ENCODE measurements around the gene UBAC1.

UBAC1 gene

GRCh38 chr9:135993765-135994500, 32.8 kb upstream of the UBAC1 start:
- no peak for ATAC-seq

DNA sequence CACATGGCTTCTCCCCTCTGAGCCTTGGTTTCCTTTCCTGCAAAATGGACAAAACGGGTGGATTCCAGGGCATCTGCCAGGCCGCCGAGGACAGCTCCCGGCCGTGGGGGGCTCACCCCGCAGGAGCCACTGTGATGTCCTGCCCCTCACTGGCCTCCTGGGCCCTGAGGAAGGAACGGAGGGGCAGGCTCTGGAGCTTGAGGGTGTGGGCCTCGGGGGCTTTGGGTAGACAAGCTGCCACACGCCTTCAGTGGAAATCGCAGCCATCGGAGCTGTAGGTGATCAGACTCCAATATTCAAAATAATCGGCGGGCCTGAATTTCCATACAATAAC, 32.2 kb upstream of the UBAC1 start:
- ATAC-seq, result no peak

- ATAC-seq, result peak; percentile 61 to 77
Measured at GRCh38 chr9:135992486-135993408, 31.6 kb upstream of the UBAC1 start.

- ATAC-seq, result no peak
Measured at GRCh38 chr9:135991771-135992170, 30.6 kb upstream of the UBAC1 start.

DNA sequence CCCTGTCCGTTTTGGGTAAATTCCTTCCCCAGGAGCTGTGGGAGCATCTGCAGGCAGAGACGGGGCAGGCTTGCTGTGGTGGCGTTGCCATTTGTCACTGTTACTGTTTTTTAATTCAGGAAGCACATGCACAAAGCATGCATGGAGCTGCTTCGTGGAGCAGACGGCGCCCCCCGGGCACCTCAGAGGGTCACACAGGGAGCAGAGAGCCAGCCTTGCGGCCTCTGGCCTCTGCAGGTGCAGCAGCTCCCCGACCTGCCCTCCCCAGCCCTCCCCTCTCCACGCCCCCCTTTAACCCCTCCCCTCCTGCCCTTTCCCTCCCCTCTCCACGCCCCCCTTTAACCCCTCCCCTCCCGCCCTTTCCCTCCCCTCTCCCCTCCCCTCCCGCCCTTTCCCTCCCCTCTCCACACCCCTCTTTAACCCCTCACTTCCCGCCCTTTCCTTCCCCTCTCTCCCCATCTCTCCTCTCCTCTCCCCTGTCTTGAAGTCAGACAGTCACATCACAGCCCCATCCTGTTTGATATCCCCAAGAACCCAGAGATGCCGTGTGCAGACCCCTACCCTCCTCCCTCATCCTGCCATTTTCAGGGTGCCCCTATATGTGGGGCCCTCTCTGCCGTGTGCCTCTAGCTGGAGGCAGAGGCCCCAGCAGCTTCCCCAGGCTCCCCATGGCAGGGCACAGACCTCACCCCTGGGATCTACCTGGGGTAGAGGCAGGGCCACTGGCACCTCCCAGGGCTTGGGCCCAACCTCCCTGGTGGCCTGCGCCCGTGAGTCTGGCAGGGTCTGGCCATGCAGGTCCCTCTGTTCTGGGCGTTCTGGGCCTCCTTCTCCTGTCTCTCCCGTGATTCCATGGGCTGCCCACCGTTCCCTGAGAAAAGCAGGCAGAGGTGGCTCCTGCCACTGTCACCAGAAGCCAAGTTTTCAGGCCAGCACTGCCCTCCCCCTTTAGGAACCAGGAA, 29.6 kb upstream of the UBAC1 start:
- ATAC-seq, result peak in 1 of 2 donors; percentile 36

DNA sequence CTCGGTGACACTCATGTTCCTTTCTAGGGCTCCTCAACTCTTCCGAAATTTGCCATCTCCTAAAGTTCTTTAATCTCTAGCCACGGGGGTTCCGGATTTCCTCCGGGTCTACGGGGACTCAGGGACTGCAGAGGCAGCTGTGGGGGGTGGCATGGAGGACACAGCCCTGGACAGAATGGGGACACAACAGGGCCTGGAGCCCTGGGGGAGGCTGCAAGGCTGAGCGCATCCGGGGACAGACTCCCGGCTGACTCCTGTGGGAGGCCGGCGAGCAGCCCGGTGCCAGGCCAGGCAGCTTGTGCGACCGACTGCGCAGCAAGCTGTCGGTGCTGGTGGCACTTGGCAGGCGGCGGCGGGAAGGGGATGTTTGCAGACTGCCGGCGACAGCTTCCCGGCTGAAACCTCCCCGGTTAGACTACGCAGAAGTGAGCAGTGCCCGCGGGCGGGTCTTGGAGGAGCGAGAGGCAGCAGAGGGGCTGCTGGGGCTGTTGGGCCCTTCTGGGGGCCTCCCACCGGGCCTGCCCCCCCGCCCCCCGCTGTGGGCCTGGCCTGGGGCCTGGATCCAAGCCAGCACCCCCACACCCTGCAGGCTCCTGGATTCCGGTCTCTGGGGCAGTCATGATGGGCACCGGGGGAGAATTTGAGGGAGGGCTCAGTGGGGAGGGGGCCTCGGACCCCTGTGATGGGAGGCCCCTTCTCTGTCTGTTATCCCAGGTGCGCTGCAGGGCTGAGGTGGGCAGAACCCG, 28.7 kb upstream of the UBAC1 start:
- peak in 1 of 2 donors; percentile 8 for ATAC-seq

GRCh38 chr9:135989157-135989556, 28.0 kb upstream of the UBAC1 start:
- ATAC-seq, result no peak

DNA sequence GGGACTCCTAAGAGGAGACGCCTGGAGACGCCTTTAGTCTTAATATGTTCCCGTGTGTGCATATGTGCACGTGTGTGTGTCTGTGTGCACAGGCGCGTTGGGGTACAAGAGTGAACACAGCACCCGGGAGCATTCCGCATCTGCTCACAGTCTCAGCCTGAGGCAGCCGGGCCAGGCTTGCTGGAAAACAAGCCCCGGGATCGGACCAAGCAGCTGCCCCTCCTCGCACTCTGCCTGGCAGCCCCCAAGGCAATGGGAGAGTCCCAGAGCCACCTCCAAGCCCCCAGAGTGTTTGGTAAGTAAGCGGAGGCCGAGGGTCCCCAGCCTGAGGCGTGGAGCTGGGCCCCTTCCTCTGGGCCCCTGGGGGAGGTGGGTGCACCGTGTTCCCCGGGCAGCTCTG, 27.3 kb upstream of the UBAC1 start:
- no peak for ATAC-seq

DNA sequence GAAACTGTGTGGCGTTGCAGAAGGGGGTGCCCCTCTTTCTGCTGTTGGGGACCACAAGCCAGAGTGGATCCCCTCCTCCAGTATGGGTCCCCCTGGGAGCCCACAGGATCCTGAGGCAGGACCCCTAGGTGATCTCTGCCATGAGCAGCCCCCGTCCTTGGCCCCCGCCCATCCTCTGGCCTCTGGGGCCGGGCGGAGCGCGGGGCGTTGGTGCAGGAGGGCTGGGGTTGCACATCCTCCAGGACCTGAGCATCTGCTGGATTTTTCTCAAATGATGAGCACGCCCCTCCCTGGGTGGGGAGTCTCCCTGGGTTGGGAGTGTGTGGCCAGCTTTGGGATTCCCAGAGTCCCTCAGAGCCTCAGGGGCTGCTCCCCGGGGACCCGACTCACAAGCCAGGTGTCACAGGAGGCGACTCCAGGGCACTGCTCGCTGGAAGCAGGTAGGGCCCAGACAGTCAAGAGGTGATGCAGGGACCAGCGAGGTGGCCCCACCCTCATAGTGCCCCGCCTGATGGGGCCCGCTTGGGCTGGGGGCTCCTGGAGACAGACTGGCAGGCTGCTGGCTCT, 26.7 kb upstream of the UBAC1 start:
- ATAC-seq, result no peak

DNA sequence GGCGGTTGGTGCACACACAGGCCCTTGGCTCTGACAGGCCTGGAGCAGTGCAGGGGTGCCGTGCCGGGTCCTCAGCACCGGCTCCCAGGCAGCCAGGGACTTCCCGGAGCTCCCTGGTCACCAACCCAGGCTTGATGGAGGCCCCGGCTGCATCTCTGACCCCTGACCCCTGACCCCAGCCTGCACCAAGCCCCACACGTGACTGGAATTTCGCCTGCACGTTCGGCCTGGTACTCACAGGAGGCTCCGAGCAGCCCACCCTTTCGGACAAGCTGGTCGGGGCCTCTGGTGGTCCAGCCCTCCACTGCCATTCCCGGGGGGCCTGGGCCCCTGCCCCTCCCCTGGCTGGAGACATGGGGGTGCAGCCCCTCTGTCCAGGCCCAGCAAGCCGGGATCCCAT, 25.4 kb upstream of the UBAC1 start:
- no peak for ATAC-seq

DNA sequence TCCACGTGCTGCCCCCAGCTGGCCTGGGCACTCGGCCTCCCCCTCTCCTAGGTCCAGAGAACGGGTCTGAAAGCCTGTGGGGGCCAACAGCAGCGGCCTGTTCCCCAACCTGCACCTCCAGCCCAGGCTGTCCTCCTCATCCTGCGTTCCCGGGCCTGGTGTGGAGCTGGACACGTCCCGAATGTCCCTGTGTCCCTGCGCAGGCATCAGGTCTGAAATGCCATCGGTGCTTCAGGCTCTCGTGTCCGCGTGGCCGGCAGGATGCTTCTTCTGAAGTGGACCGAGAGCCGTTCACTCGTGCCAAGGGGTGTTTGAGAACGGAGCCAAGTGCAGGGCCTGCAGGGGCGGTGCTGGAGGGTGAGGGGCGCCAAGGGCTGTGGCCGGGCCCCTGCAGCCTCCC, 24.7 kb upstream of the UBAC1 start:
- no peak for ATAC-seq

- ATAC-seq, result no peak
Measured at GRCh38 chr9:135985459-135985774, 24.2 kb upstream of the UBAC1 start.

DNA sequence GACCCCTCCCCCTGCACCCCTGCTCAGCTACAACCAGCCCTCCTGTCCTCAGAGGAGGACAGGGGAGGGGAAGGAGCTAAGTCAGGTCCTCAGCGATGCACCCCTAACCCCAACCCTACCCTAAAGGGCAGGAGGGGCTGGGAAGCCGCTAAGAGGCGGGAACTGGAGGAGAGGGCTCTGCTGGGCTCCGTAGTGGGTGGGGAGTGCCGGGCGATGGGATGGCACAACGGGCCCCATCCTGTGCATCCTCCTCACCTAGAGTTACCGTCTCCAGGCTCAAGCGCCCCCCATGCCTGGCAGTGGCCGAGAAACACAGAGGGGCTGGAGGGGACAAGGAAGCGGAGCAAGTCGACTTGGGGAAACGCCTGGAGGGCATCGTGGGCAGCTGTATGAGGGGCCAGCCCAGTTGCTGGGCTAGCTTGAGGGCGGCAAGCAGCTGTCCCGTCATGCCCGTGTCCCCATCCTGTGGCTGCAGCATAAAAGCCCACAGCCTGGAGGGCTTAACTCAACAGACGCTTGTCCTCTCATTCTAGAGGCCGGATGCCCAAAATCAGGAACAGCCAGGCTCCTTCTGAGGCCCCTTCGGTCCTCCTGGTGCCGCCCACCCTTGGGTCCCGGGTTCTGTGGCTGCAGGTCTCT, 23.0 kb upstream of the UBAC1 start:
- no peak for ATAC-seq

DNA sequence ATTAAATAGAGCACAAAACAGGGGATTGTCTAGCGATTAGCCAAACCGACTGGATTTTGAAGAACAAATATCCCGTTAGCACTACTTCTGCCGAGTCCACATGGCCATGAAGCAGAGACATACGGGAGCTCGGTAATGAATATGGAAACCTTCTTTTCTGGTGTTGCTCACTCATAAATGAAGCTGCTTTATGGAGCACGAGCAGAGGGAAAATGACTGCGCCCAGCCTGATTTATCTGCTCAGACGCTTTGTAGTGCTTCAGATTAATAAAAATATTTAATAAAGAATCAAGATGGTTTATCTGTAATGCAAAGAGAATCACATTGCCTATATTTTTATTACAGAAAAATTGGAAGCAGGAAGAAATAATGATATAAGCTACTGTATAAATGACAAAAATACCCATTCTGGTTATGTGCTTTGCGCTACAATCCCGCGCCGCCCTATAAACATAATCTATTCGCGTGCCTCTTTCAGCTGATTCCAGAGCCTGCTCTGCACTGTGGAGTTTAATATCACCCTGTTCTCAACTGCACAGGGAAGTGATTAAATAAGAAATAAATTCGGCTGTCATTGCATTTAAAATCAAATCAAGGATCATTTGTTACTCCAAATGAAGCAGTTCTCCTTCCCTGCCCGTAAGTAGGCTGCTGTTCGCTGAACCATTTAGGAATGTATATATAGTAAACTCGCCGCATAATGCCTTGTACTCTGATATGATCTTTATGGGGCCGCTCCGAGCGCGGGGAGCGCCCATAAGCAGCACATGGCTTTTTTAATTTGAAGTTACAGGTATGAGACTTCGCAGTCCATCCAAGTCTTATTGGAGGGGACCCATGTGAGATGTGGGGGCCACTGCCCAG, 22.3 kb upstream of the UBAC1 start:
- no peak for ATAC-seq

DNA sequence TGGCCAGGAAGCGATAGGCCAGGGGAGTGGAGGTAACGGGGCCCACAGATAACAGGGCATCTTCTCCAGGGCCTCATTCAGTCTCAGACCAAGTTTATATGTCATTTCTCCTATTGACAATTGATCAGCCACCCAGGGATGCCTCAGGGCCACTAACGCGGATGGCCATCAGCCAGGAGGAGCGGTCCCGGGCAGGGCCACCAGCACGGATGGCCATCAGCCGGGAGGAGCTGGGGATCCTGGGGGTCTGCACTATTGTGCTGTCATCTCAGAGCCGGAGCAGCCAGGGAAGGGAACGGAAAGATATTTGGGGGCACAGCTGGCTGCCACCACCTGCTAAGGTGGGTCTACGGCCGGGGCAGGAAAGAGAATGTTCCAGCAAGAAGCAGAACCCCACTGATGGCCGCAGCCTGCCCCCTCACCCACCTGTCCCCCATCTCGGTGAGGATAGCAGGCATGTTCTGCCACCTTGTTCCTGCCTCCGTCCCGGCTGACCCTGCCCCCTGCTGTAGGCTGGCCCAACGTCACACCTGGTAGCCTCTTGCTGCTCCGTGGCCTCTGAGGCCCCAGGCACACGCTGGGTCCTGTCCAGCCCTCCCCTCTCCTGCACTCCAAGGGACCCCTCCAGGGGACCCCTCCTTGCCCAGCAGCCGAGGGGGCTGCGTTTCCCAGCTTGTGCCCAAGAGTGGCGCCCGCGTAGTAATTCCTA, 21.5 kb upstream of the UBAC1 start:
- ATAC-seq, result no peak

GRCh38 chr9:135980926-135981630, 19.9 kb upstream of the UBAC1 start:
- ATAC-seq, result no peak

GRCh38 chr9:135979547-135980166, 18.5 kb upstream of the UBAC1 start:
- no peak for ATAC-seq
